ENCODE measurements around the gene CUEDC2. TPM values are rescaled to one million over a fixed set of nuclear protein-coding genes. Genes with fewer than 3 reads are reported as not detected.
A peak's percentile ranks its signal among the peaks of the same experiment; 100 is the strongest.

CUEDC2 gene
- total RNA-seq, 1 experiment from 2014 or later, result 40.2 TPM

DNA sequence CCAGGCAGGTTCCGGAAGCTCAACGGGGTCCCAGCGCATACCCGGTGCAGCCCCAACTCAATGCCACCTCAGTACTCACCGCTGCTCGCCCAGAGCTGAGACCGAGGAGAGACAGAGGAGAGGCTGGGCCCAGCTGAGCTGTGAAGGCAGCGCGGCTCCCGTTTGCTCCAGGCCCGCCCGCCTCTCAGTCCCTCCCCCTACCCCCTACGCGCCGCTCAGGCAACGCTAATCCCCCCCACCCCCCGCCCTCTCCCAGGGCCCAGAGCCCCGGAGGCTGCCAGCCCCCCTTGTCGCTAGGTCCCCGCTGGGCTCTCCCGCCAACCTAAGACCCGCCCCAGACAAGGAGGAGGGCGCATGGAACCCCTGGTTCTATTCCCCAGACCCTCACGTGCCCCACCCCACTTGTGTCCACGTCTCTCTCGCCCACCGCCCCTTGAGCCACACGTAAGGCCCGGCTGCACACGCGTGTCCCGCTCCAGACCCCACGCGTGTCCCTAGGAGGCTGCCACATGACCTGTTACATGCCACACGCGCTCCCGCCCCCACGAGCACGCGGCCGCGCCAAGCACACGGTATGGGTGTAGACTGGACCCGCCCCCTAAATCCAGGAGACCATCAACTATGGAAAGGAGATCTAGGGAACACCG is 13.6 kb downstream of the CUEDC2 start, which contains the start of gene PSD (continued):
- TF ChIP-seq, protein P1, sequence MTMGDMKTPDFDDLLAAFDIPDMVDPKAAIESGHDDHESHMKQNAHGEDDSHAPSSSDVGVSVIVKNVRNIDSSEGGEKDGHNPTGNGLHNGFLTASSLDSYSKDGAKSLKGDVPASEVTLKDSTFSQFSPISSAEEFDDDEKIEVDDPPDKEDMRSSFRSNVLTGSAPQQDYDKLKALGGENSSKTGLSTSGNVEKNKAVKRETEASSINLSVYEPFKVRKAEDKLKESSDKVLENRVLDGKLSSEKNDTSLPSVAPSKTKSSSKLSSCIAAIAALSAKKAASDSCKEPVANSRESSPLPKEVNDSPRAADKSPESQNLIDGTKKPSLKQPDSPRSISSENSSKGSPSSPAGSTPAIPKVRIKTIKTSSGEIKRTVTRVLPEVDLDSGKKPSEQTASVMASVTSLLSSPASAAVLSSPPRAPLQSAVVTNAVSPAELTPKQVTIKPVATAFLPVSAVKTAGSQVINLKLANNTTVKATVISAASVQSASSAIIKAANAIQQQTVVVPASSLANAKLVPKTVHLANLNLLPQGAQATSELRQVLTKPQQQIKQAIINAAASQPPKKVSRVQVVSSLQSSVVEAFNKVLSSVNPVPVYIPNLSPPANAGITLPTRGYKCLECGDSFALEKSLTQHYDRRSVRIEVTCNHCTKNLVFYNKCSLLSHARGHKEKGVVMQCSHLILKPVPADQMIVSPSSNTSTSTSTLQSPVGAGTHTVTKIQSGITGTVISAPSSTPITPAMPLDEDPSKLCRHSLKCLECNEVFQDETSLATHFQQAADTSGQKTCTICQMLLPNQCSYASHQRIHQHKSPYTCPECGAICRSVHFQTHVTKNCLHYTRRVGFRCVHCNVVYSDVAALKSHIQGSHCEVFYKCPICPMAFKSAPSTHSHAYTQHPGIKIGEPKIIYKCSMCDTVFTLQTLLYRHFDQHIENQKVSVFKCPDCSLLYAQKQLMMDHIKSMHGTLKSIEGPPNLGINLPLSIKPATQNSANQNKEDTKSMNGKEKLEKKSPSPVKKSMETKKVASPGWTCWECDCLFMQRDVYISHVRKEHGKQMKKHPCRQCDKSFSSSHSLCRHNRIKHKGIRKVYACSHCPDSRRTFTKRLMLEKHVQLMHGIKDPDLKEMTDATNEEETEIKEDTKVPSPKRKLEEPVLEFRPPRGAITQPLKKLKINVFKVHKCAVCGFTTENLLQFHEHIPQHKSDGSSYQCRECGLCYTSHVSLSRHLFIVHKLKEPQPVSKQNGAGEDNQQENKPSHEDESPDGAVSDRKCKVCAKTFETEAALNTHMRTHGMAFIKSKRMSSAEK (CRISPR knock-in tag; IDR thresholded peaks at IDR 0.05; ENCODE audit: borderline replicate concordance), result no peak
- no peak for TF ChIP-seq ZNF423 (CRISPR knock-in tag; IDR thresholded peaks at IDR 0.05)
- TF ChIP-seq, protein P2, sequence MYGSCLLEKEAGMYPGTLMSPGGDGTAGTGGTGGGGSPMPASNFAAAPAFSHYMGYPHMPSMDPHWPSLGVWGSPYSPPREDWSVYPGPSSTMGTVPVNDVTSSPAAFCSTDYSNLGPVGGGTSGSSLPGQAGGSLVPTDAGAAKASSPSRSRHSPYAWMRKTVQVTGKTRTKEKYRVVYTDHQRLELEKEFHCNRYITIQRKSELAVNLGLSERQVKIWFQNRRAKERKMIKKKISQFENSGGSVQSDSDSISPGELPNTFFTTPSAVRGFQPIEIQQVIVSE (CRISPR knock-in tag; IDR thresholded peaks at IDR 0.05; ENCODE audit: borderline replicate concordance), result no peak
- no peak for TF ChIP-seq SMAD4 (CRISPR knock-in tag; IDR thresholded peaks at IDR 0.05)
- no peak for TF ChIP-seq NFATC4 (CRISPR knock-in tag; IDR thresholded peaks at IDR 0.05)
- TF ChIP-seq, protein P3, sequence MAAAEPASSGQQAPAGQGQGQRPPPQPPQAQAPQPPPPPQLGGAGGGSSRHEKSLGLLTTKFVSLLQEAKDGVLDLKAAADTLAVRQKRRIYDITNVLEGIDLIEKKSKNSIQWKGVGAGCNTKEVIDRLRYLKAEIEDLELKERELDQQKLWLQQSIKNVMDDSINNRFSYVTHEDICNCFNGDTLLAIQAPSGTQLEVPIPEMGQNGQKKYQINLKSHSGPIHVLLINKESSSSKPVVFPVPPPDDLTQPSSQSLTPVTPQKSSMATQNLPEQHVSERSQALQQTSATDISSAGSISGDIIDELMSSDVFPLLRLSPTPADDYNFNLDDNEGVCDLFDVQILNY (CRISPR knock-in tag; IDR thresholded peaks at IDR 0.05), result no peak
- 0 out of 2 replicates have a peak, but pooled peaks have one; percentile 20 for TF ChIP-seq CREM (CRISPR knock-in tag; IDR thresholded peaks at IDR 0.05)
- no peak for TF ChIP-seq ETV6 (CRISPR knock-in tag; IDR thresholded peaks at IDR 0.05)
- TF ChIP-seq, protein P4, sequence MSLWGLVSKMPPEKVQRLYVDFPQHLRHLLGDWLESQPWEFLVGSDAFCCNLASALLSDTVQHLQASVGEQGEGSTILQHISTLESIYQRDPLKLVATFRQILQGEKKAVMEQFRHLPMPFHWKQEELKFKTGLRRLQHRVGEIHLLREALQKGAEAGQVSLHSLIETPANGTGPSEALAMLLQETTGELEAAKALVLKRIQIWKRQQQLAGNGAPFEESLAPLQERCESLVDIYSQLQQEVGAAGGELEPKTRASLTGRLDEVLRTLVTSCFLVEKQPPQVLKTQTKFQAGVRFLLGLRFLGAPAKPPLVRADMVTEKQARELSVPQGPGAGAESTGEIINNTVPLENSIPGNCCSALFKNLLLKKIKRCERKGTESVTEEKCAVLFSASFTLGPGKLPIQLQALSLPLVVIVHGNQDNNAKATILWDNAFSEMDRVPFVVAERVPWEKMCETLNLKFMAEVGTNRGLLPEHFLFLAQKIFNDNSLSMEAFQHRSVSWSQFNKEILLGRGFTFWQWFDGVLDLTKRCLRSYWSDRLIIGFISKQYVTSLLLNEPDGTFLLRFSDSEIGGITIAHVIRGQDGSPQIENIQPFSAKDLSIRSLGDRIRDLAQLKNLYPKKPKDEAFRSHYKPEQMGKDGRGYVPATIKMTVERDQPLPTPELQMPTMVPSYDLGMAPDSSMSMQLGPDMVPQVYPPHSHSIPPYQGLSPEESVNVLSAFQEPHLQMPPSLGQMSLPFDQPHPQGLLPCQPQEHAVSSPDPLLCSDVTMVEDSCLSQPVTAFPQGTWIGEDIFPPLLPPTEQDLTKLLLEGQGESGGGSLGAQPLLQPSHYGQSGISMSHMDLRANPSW (CRISPR knock-in tag; conservative IDR thresholded peaks at IDR 0.05; ENCODE audit: low read depth), result no peak
- TF ChIP-seq TCF7 (CRISPR knock-in tag; IDR thresholded peaks at IDR 0.05; ENCODE audit: low read depth), result no peak
- TF ChIP-seq, protein P5, sequence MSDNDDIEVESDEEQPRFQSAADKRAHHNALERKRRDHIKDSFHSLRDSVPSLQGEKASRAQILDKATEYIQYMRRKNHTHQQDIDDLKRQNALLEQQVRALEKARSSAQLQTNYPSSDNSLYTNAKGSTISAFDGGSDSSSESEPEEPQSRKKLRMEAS (CRISPR knock-in tag; IDR thresholded peaks at IDR 0.05), result no peak; the same call in 1 of the 2 replicates
- TF ChIP-seq ZNF317 (CRISPR knock-in tag; IDR thresholded peaks at IDR 0.05; ENCODE audit: borderline replicate concordance, low read depth), result no peak
- no peak for TF ChIP-seq ESRRA (CRISPR knock-in tag; IDR thresholded peaks at IDR 0.05; ENCODE audit: borderline replicate concordance)
- TF ChIP-seq, protein P6, sequence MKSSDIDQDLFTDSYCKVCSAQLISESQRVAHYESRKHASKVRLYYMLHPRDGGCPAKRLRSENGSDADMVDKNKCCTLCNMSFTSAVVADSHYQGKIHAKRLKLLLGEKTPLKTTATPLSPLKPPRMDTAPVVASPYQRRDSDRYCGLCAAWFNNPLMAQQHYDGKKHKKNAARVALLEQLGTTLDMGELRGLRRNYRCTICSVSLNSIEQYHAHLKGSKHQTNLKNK (CRISPR knock-in tag; IDR thresholded peaks at IDR 0.05), result no peak
- TF ChIP-seq, protein P7, sequence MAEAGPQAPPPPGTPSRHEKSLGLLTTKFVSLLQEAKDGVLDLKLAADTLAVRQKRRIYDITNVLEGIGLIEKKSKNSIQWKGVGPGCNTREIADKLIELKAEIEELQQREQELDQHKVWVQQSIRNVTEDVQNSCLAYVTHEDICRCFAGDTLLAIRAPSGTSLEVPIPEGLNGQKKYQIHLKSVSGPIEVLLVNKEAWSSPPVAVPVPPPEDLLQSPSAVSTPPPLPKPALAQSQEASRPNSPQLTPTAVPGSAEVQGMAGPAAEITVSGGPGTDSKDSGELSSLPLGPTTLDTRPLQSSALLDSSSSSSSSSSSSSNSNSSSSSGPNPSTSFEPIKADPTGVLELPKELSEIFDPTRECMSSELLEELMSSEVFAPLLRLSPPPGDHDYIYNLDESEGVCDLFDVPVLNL (CRISPR knock-in tag; IDR thresholded peaks at IDR 0.05; ENCODE audit: borderline replicate concordance, low read depth), result no peak
- no peak for TF ChIP-seq EMX1 (CRISPR knock-in tag; IDR thresholded peaks at IDR 0.05)
- TF ChIP-seq GTF2I (CRISPR knock-in tag; conservative IDR thresholded peaks at IDR 0.05), result no peak
- TF ChIP-seq FOXK1 (CRISPR knock-in tag; IDR thresholded peaks at IDR 0.05), result no peak
- no peak for TF ChIP-seq FOXJ3 (CRISPR knock-in tag; IDR thresholded peaks at IDR 0.05; ENCODE audit: borderline replicate concordance)
- TF ChIP-seq, protein P8, sequence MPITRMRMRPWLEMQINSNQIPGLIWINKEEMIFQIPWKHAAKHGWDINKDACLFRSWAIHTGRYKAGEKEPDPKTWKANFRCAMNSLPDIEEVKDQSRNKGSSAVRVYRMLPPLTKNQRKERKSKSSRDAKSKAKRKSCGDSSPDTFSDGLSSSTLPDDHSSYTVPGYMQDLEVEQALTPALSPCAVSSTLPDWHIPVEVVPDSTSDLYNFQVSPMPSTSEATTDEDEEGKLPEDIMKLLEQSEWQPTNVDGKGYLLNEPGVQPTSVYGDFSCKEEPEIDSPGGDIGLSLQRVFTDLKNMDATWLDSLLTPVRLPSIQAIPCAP (CRISPR knock-in tag; IDR thresholded peaks at IDR 0.05), result no peak
- TF ChIP-seq, protein P9, sequence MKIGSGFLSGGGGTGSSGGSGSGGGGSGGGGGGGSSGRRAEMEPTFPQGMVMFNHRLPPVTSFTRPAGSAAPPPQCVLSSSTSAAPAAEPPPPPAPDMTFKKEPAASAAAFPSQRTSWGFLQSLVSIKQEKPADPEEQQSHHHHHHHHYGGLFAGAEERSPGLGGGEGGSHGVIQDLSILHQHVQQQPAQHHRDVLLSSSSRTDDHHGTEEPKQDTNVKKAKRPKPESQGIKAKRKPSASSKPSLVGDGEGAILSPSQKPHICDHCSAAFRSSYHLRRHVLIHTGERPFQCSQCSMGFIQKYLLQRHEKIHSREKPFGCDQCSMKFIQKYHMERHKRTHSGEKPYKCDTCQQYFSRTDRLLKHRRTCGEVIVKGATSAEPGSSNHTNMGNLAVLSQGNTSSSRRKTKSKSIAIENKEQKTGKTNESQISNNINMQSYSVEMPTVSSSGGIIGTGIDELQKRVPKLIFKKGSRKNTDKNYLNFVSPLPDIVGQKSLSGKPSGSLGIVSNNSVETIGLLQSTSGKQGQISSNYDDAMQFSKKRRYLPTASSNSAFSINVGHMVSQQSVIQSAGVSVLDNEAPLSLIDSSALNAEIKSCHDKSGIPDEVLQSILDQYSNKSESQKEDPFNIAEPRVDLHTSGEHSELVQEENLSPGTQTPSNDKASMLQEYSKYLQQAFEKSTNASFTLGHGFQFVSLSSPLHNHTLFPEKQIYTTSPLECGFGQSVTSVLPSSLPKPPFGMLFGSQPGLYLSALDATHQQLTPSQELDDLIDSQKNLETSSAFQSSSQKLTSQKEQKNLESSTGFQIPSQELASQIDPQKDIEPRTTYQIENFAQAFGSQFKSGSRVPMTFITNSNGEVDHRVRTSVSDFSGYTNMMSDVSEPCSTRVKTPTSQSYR (CRISPR knock-in tag; IDR thresholded peaks at IDR 0.05), result no peak
- peak; percentile 71; the same call in 1 of the 2 replicates for TF ChIP-seq CREB1 (CRISPR knock-in tag; IDR thresholded peaks at IDR 0.05)
- no peak for TF ChIP-seq ZNF219 (CRISPR knock-in tag; IDR thresholded peaks at IDR 0.05; ENCODE audit: borderline replicate concordance)

Measured in WTC11 (cell line).